Keratinocyte (primary cell): Measurements from ENCODE around the gene CCDC116. TPM values are rescaled to one million over a fixed set of nuclear protein-coding genes. Genes with fewer than 3 reads are reported as not detected.
"Not testable (repeated sequence)": the region's sequence is repeated elsewhere in the genome, so short reads cannot be mapped to it uniquely, and the experiment has no call there.

Source experiments
- DNase-seq: peaks from one replicate; pipeline ENCODE4 v3.0.0-alpha.2; 2011; ENCODE audit warnings: low read depth, missing footprints, low spot score
- FAIRE-seq: peaks from 2 replicates; lab custom pipeline; 2011; peaks lifted over from hg19 to GRCh38; lab: Jason Lieb, UNC
- H2AFZ ChIP-seq: 2 replicates; pipeline ENCODE4 v1.6.0; 2012; ENCODE audit warnings: low read length, control low read depth, inconsistent platforms; ENCODE audit not compliant: control insufficient read depth
- H3K27ac ChIP-seq: 2 replicates; pipeline ENCODE4 v1.5.1; 2011; ENCODE audit warnings: low read length; ENCODE audit not compliant: control insufficient read depth, insufficient read depth
- H3K27me3 ChIP-seq: 3 replicates; pipeline ENCODE4 v1.6.0; 2011; ENCODE audit warnings: low read length; ENCODE audit not compliant: control insufficient read depth, insufficient read depth; ENCODE audit errors: extremely low read depth
- H3K36me3 ChIP-seq, 2 experiments: 2 replicates in 1 of 2; 3 replicates in 1 of 2; pipeline ENCODE4 v1.5.1; 2011; ENCODE audit warnings: low read length in 2 of 2, mild to moderate bottlenecking in 1 of 2; ENCODE audit not compliant: control insufficient read depth in 2 of 2, insufficient read depth in 2 of 2; ENCODE audit errors: extremely low read depth in 1 of 2
- H3K4me1 ChIP-seq: 3 replicates; pipeline ENCODE4 v1.5.1; 2011; ENCODE audit warnings: low read length; ENCODE audit not compliant: control insufficient read depth, insufficient read depth; ENCODE audit errors: extremely low read depth
- H3K4me2 ChIP-seq: 3 replicates; pipeline ENCODE4 v1.6.0; 2011; ENCODE audit warnings: low read depth, low read length; ENCODE audit not compliant: control insufficient read depth, insufficient read depth; ENCODE audit errors: extremely low read depth
- H3K4me3 ChIP-seq, 3 experiments: fragments of 200-600 bp in 1 of 3; sonication (generic) in 1 of 3; 2 replicates in 2 of 3; 3 replicates in 1 of 3; pipeline ENCODE4 v1.5.1; 2011 to 2016; ENCODE audit warnings: low read length in 3 of 3, mild to moderate bottlenecking in 3 of 3, control low read depth in 2 of 3, inconsistent platforms in 1 of 3, low read depth in 1 of 3, mixed read lengths in 1 of 3, mixed run types in 1 of 3, moderate library complexity in 1 of 3; ENCODE audit not compliant: control insufficient read depth in 2 of 3, insufficient read depth in 2 of 3; ENCODE audit errors: extremely low read depth in 1 of 3
- H3K79me2 ChIP-seq: 2 replicates; pipeline ENCODE4 v1.6.0; 2012; ENCODE audit warnings: low read length; ENCODE audit not compliant: control insufficient read depth, insufficient read depth
- H3K9ac ChIP-seq: 3 replicates; pipeline ENCODE4 v1.6.0; 2011; ENCODE audit warnings: low read length; ENCODE audit not compliant: control insufficient read depth, insufficient read depth; ENCODE audit errors: extremely low read depth
- H3K9me1 ChIP-seq: 3 replicates; pipeline ENCODE4 v1.6.0; 2011; ENCODE audit warnings: low read length; ENCODE audit not compliant: control insufficient read depth, insufficient read depth; ENCODE audit errors: extremely low read depth
- H3K9me3 ChIP-seq: 2 replicates; pipeline ENCODE4 v1.5.1; 2012; ENCODE audit warnings: low read depth, low read length; ENCODE audit not compliant: control insufficient read depth
- H4K20me1 ChIP-seq: 3 replicates; pipeline ENCODE4 v1.6.0; 2011; ENCODE audit warnings: low read length; ENCODE audit not compliant: control insufficient read depth, insufficient read depth; ENCODE audit errors: extremely low read depth
- EZH2 ChIP-seq: IDR thresholded peaks from one replicate; pipeline ENCODE4 v1.6.1; 2012; ENCODE audit warnings: inconsistent platforms, mild to moderate bottlenecking, low read length, moderate library complexity
- dilution Hi-C: fragments of 300-500 bp; cut with MboI; formaldehyde crosslinking; loops from one replicate; pipeline ENCODE4 v1.7.0; 2020; ENCODE audit warnings: low sequenced_read_pairs; ENCODE audit not compliant: extremely low pct_ligation_motif_present
- polyA plus RNA-seq, 5 experiments: library from polyadenylated mRNA; depleted of rRNA in 3 of 5; stranded (reverse) in 3 of 5; stranded (forward) in 1 of 5; unstranded in 1 of 5; fragments of >200 nt; gene quantifications; 1 replicate in 1 of 5; 2 replicates in 3 of 5; 3 replicates in 1 of 5; pipeline versions ENCODE4 v1.2.1 to v1.2.3, GENCODE V29; 2011 to 2012; ENCODE audit warnings: missing spikeins in 2 of 5, low read depth in 1 of 5, low replicate concordance in 1 of 5
- TF ChIP-seq, protein P1 (sequence below), 3 experiments: IDR thresholded peaks in 1 of 3; conservative IDR thresholded peaks in 1 of 3; optimal IDR thresholded peaks in 1 of 3; 2 replicates in 2 of 3; 3 replicates in 1 of 3; pipeline versions ENCODE3 to v1.5.1; 2011; ENCODE audit warnings: low read length in 3 of 3, mild to moderate bottlenecking in 3 of 3, moderate library complexity in 2 of 3, control low read depth in 1 of 3, inconsistent platforms in 1 of 3; ENCODE audit not compliant: insufficient read depth in 2 of 3; ENCODE audit errors: extremely low read depth in 1 of 3

CCDC116 gene
- polyA plus RNA-seq, 1 donor (not counting 4 experiments of a cell fraction or from before 2014, with no cell fraction given): 0.03 TPM

DNA sequence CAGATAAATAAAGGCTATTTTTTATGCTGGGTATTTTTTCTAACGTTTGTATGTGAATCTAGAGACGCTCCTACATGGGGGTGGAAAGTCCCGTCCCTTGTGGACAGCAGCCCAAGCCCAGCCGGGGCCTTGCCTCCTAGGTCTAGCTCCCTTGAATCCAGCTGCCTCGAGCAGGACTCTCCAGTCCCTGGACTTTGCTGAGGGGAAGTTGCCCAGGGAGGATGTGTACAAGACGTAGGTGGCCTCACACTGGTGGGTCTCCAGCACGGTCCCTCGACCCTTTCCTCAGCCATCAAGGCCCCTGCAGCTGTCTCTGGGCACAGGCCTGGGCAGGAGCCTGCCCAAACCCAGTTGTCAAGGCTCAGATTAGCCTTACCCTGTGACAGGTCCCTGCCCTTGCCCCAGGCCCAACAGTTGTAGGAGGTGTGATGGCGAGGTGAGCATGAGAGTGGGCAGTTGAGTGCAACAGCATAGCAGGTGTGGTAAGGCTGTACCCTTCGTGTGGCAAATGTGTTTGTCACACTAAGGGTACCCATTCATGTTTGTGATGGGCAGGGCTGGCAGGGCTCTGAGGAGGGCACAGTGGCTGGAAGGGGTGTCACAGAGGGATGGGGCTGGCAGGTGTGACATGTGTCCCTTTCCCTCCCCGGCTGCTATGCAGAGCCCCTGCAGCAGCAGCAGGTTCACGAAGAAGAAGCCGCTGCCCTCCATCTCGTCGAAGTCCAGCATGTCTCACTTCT, 3.4 kb downstream of the CCDC116 start:
- Histone ChIP-seq H3K27ac (no peak overlapping the region), H3K27me3 (no peaks in the 10 kb centered on the region), H3K9me1 (no peaks in the 10 kb centered on the region), H2AFZ (no peak overlapping the region), H4K20me1 (no peaks in the 10 kb centered on the region), H3K4me3 (no peak overlapping the region), H3K36me3 (no peaks in the 10 kb centered on the region), H3K4me1 (peaks cover 7% of the 10 kb centered on the region), H3K9ac (no peak overlapping the region), H3K9me3 (no peaks in the 10 kb centered on the region), H3K79me2 (no peaks in the 10 kb centered on the region), H3K4me2 (no peak overlapping the region)
- no peak for TF ChIP-seq EZH2
- TF ChIP-seq, protein P1, sequence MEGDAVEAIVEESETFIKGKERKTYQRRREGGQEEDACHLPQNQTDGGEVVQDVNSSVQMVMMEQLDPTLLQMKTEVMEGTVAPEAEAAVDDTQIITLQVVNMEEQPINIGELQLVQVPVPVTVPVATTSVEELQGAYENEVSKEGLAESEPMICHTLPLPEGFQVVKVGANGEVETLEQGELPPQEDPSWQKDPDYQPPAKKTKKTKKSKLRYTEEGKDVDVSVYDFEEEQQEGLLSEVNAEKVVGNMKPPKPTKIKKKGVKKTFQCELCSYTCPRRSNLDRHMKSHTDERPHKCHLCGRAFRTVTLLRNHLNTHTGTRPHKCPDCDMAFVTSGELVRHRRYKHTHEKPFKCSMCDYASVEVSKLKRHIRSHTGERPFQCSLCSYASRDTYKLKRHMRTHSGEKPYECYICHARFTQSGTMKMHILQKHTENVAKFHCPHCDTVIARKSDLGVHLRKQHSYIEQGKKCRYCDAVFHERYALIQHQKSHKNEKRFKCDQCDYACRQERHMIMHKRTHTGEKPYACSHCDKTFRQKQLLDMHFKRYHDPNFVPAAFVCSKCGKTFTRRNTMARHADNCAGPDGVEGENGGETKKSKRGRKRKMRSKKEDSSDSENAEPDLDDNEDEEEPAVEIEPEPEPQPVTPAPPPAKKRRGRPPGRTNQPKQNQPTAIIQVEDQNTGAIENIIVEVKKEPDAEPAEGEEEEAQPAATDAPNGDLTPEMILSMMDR (optimal IDR thresholded peaks at IDR 0.05 in 1 of 3, IDR thresholded peaks at IDR 0.05 in 1 of 3, conservative IDR thresholded peaks at IDR 0.05 in 1 of 3; ENCODE audit: extremely low read depth in 1 of 3, insufficient read depth in 2 of 3, low read length in 3 of 3): no peak
- dilution Hi-C loops: no loop called here
- no peak for FAIRE-seq
- no peak for DNase-seq

DNA sequence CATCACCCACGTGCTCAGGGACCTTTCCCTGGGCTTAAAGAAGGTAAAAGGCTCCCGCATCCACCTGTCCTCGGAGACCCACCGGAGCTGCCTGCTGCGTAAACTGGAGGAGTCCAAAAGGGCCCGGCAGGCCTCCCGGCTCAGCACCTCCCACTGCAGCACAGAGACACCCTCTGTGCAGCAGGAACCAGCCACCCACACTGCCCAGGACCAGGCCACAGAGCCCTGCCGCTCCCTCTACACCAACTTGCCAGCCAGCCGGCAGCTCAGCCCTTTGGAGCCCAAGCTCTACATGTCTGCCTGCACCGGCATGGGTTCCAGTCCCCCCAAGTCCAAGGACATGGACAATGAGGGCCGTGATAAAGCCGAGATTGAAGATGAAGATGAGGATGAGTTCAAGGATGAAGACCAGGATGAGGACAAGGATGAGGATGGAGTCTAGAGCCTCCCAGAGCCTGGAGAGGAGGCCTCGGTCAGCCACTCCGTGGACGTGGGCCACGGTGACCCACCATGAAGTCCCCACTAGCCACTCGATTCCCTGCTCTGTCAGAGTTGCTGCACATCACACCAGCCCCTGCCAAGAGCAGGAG, 4.2 kb downstream of the CCDC116 start:
- Histone ChIP-seq H3K4me3 (no peak overlapping the region), H3K79me2 (no peaks in the 10 kb centered on the region), H3K9me1 (no peaks in the 10 kb centered on the region), H3K9me3 (no peaks in the 10 kb centered on the region), H3K4me2 (no peak overlapping the region), H3K27me3 (no peaks in the 10 kb centered on the region), H3K27ac (no peak overlapping the region), H2AFZ (no peak overlapping the region), H3K36me3 (no peaks in the 10 kb centered on the region), H3K9ac (no peak overlapping the region), H3K4me1 (peaks cover 13% of the 10 kb centered on the region), H4K20me1 (no peaks in the 10 kb centered on the region)
- FAIRE-seq: no peak
- TF ChIP-seq EZH2: no peak
- TF ChIP-seq, protein P1 (optimal IDR thresholded peaks at IDR 0.05 in 1 of 3, IDR thresholded peaks at IDR 0.05 in 1 of 3, conservative IDR thresholded peaks at IDR 0.05 in 1 of 3; ENCODE audit: extremely low read depth in 1 of 3, insufficient read depth in 2 of 3, low read length in 3 of 3): no peak
- no peak for DNase-seq
- dilution Hi-C loops: no loop called here

DNA sequence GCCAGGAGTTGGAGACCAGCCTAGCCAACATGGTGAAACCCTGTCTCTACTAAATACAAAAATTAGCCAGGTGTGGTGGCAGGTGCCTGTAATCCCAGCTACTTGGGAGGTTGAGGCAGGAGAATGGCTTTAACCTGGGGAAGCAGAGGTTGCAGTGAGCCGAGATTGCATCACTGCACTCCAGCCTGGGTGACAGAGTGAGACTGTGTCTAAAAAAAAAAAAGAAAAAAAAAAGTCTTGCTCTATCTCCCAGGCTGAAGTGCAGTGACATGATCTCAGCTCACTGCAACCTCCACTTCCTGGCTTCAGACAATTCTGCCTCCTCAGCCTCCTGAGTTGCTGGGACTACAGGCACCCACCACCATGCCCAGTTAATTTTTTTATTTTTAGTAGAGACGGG, 4.9 kb downstream of the CCDC116 start:
- FAIRE-seq, dilution Hi-C loops, DNase-seq, H3K27me3 ChIP-seq, H3K36me3 ChIP-seq, H3K9me1 ChIP-seq, H4K20me1 ChIP-seq, H3K4me3 ChIP-seq, H3K79me2 ChIP-seq, H3K9me3 ChIP-seq, H3K9ac ChIP-seq, H3K27ac ChIP-seq, H2AFZ ChIP-seq, H3K4me2 ChIP-seq: not testable (repeated sequence)
- H3K4me1 ChIP-seq: peaks cover 14% of the 10 kb centered on the region
